ENCODE results near the gene SMPD4.
"Not testable (repeated sequence)": the region's sequence is repeated elsewhere in the genome, so short reads cannot be mapped to it uniquely, and the experiment has no call there.

Gene SMPD4

GRCh38 chr2:130157354-130157753 lies 24.0 kb downstream of the SMPD4 start:
- not testable (repeated sequence) for FAIRE-seq

DNA sequence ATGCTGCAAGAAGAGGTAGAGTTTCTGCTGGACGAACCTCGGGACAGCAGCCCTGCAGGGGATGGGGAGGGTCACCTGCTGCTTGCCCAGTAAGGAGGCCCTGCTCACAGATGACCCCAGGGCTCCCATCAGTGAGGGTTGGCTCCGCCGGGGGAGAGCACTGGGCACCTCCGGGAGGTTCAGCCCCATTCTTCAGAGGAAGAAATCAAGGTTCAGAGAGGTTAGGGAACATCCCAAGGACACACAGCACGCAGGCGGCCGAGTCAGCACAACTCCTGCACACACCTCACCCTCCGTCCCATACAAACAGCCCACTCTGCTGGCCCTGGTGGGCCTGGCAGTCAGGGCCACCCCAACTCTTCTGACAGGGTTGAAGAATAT lies 24.8 kb downstream of the SMPD4 start:
- FAIRE-seq, result no peak

- not testable (repeated sequence) for FAIRE-seq
Measured at GRCh38 chr2:130155956-130156623, 25.3 kb downstream of the SMPD4 start.

- no peak for FAIRE-seq
Measured at GRCh38 chr2:130154773-130155765, 26.3 kb downstream of the SMPD4 start.

- FAIRE-seq, result not testable (repeated sequence)
Measured at GRCh38 chr2:130154423-130154770, 27.0 kb downstream of the SMPD4 start.

DNA sequence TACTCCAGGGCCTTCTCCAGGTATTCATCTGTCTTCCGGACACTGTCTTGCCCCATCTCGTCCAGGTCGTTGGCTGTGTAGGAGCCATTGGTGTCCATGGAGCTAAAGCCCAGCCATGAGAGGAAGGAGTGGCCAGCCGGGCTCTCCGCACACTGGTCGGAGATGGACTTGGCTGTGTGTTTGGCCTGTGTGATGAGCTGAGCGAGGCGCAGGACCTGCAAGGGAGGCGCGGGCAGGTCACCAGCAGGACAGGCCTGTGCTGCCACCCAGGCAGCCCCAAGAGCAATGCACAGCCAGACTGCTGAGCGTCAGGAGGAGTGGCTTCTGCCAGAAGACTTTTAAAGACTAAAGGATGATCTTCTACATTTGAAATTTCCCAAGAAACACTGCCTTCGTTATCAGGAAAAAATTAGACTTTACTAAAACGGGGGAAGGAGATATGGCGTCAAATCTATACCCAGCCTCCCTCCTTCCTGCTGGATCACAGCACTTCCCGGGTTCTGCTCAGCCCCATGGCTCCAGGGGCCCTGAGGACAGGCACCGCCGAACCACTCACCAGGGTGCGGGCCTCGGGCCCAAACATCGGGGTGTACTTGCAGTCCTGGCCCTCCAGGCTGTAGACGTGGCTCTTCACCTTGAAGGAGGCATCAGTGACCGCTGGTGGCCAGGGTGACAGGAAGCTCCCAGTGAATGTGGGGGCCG lies 27.5 kb downstream of the SMPD4 start:
- not testable (repeated sequence) for FAIRE-seq

DNA sequence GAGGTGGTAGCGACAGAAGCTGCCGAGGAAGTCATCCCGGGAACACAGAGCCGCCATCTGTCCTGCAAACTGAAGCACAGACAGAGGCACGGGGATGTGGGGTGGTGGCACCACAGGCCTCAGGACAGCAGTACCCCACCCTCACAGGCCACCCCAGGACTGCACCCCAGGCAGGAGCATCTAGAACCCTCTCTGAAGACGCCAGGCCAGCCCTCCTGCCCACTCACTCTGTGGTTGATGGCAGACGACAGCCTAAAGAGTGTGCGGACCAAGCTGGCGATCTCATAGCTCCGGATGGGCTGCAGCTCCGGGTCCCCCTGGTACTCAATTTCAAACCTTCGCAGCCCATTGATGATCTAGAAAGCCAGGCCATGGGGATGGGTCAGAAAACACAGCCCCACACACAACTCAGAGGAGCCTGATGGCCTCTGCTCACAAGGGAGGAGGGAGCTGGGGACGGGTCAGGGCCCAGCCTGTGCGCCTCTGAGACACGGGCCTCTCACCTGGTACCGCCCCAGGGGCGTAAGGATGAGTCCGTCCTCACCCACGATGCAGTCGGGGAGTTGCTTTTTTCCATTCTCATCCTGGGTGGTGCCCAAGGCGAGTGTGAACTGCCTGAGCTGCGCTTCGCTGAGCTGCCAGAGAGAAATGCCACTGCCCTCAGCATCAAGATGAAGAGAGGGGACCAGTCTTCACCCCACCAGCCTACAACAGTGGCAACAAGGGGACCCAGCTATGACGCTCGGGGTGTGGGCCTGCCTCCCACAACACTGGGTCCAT lies 28.4 kb downstream of the SMPD4 start:
- no peak for FAIRE-seq

DNA sequence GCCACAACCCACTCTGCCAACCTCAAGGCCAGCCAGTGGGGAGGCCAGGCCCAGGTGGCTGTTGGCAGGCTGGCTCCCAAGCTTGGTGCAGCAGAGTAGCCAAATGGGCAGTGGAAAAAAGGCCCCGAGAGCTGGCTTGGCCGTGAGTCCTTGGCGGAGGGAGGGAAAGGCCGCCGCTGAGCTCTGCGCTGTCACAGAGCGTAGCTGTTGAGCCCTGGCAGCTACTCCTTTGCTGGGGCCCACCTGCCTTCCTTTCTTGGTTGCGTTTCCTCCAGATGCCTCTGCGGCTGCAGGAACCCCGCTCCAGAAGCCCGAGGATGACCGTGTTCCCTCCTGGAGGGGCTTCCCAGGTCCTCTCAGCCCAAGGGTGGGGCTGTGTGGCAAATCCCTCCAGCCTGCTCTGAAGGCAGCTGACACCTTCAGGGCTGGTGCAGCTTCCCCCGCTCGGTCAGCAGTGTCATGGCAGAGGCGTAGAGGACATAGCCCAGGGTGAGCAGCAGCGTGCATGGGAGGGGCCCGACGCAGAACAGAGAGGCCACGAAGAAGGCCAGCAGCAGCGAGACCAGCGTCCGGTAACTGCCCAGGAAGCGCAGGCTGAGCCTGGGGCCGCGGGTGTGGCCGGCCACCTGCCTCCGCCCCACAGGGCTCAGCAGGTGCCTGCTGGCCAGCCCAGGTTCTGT lies 29.1 kb downstream of the SMPD4 start:
- not testable (repeated sequence) for FAIRE-seq

DNA sequence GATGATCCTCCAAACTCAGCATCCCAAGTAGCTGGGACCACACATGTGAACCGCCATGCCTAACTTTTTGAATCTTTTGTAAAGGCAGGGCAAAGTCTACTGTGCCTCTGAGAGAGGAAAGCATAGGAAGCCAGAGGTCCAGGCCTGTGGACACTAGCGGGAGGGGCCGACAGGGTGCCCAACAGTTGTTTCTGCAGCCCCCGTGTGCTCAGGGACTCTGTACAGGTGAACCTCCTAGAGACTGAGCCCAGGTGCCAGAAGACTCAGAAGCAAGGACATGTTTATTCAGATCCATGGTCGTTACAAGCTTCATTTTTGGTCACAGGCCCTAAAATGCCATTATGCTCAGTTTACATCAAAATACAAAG lies 30.3 kb downstream of the SMPD4 start:
- not testable (repeated sequence) for FAIRE-seq

DNA sequence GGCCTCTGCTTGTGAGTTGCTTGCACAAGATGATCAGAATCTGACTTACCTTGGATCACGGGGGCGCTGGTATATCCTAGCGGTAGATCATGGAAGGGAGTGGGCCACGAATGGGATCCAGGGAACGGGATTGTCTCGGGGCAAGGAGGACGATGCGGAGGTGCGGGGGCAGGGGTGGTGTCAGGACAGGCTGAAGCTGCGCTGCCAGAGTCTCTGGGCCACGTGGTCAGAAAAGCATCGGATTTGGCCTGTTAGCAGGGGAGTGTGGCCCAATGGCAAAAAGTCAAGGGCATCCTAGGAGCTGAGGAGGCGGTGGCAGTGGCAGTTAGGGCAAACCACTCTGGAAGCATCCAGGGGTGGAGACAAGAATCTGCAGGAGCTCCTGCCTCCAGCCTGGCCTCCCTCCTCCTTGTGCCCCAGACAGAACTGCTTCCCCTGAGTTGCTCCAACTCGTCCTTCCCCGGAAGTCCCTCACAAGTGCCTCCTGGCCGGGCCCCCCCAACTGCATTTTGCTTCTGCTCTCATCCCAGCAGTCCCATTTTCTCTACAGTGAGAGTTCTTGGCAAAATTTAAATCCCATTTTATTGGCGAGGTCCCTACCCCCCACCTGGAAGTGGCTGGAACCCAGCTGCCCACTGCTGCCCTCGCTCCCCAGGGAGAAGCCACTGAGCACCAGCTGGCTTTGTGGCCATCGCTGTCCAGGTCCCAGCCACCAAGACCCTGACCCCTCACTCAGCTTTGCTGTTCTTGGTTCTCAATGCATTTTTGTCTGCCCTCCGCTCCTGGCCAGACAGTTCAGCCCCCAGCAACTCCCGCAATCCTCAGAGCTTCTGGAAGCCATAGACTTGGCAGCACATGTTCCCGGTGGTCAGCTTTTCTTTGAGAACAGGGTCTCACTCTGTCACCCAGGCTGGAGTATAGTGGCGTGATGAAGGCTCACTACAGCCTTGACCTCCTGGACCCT lies 30.9 kb downstream of the SMPD4 start:
- no peak for FAIRE-seq

- FAIRE-seq, result not testable (repeated sequence)
Measured at GRCh38 chr2:130148515-130148914, 32.9 kb downstream of the SMPD4 start.

- not testable (repeated sequence) for FAIRE-seq
Measured at GRCh38 chr2:130145006-130145414, 36.4 kb downstream of the SMPD4 start, which contains the start of gene CCDC74B. Gene CCDC74B (minus strand): TSS chr2:130145112. CDS start chr2:130144996, 116 bp downstream.

- FAIRE-seq, result not testable (repeated sequence)
Measured at GRCh38 chr2:130143266-130144039, 37.9 kb downstream of the SMPD4 start.

- not testable (repeated sequence) for FAIRE-seq
Measured at GRCh38 chr2:130142396-130143265, 38.8 kb downstream of the SMPD4 start.

DNA sequence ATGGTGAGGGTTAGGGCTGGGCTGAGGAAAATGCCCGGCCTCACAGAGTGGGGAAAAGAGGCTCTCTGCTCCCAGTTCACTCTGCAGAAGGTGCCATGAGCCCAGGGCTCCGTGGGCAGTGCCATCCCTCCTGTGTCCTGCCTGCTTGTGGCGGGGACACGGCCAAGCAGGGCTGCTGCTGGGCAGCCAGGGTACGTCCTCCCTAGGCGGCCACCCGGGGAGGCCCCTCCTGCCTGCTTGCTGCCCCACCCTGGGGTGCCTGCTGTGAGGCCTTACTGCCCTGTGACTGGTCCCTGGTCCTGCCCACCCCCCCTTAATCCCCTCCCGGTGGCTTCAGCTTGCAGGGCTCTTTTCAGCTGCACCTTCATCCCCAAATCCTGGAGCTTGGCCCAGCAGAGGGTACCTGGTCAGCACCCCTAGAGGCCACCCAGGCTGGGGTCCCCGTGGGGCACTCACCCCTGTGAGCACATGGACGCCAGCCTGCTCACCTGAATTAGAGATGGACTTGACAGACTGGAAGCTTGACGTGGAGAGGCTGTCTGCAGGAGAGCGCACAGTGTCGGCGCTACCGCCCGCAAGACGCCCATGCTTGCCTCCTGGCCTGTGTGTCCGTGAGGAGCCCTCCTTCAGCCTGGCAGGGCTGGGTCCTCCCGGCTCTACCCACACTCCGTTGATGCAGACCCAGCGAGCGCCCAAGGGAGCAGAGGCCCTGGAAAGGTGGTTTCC lies 39.6 kb downstream of the SMPD4 start:
- FAIRE-seq, result not testable (repeated sequence)

GRCh38 chr2:130141002-130141401 lies 40.4 kb downstream of the SMPD4 start:
- FAIRE-seq, result not testable (repeated sequence)

DNA sequence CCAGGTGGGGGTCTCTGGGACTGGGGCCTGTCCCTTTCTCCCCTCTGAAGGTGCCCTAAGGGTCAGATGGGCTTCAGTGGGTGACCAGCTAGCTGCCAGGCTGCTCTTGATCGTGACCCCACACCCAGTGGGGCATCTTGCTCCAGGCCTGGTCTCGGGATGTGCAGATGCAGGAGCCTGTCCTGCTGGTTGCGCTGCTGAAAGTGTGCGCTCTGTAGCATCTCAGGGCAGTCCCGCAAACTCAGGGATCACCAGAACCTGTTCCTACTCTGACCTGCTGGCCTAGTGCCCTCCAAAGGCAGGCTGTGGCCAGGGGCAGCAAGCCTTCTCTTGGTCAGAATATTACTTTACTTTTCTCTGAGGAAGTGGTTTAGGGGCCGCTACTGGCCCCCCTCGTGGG lies 40.9 kb downstream of the SMPD4 start:
- FAIRE-seq, result not testable (repeated sequence)
